Ascending aorta (tissue), 2 donors: Measurements from ENCODE around the gene DIPK1A. TPM values are rescaled to one million over a fixed set of nuclear protein-coding genes. Genes with fewer than 3 reads are reported as not detected.

ENCODE experiments used
- DNase-seq, 2 donors: peaks; one replicate each; pipeline ENCODE4 v3.0.0-alpha.2; 2019; ENCODE audit warnings: low spot score in 2 of 2
- H3K27ac ChIP-seq, 2 donors: fragments of 200-600 bp; sonication (generic); one replicate each; pipeline ENCODE4 v1.5.1; 2016 to 2017; ENCODE audit warnings: mild to moderate bottlenecking in 1 of 2
- H3K27me3 ChIP-seq: fragments of 200-600 bp; sonication (generic); one replicate; pipeline ENCODE4 v1.5.1; 2017
- H3K36me3 ChIP-seq, 2 donors: fragments of 200-600 bp; sonication (generic); one replicate each; pipeline ENCODE4 v1.5.1; 2016
- H3K4me1 ChIP-seq, 2 donors: fragments of 200-600 bp; sonication (generic); one replicate each; pipeline ENCODE4 v1.5.1; 2016 to 2017; ENCODE audit warnings: mild to moderate bottlenecking in 1 of 2
- H3K4me3 ChIP-seq, 2 donors: fragments of 200-600 bp; sonication (generic); one replicate each; pipeline ENCODE4 v1.5.1; 2016 to 2017; ENCODE audit warnings: mild to moderate bottlenecking in 1 of 2
- H3K9me3 ChIP-seq, 2 donors: fragments of 200-600 bp; sonication (generic); one replicate each; pipeline ENCODE4 v1.5.1; 2016
- intact Hi-C: fragments of 100-400 bp; cut with DNase I; formaldehyde crosslinking; loops from one replicate; pipeline ENCODE4 v1.15.1; 2023
- total RNA-seq: library from RNA; depleted of rRNA; stranded (reverse); fragments of >200 nt; gene quantifications from one replicate; pipeline ENCODE4 v1.1.0, GENCODE V29; 2016
- TF ChIP-seq, protein P1 (sequence below), 3 experiments: fragments of 200-600 bp in 2 of 3; fragments of 450-650 bp in 1 of 3; sonication (generic) in 2 of 3; IDR thresholded peaks; one replicate each; pipeline ENCODE4 v1.5.1; 2016 to 2019; ENCODE audit warnings: antibody characterized with exemption in 3 of 3, mild to moderate bottlenecking in 1 of 3, moderate library complexity in 1 of 3

The DIPK1A gene
- total RNA-seq, 1 donor from 2014 or later, result 7.0 TPM

DNA sequence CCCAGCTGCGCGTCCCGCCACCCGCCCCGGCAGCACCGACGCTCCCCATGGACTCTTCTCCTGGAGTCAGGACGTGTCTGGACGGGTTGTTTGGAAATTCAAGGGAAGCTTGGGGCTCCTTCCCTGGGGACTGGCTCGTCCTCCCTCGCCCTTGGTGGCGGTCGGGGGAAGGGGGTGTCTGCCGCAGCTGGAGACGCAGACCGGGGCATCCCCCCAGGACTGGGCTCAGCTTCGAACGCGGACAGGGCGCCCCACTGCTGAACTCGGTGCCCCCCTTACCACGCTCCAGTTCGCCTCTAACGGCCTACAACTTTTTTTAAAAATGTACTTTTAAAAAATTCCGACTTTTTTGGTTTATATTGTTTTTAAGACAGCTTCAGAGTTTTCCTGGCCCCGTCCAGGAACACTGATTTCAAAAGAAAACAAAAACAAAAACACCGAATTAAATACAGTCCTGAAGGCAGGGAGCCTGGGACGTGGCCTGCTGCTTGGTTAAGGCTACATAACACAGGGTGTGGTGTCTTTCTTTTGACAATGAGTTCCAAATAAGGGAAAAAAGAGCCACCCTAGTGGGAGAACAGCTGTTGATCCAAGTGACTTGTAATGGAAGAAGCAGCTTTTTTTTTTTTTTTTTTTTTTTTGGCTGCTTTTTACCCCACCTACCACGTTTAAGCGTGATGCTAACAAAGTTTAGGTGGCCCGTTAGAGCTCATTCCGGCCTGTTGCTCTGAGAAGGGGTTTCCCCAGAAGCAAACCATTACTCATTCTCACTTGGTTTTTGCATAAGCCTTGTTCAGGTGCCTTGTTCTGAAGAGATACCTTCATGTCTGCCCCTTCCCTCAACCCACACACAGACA is 862 bp upstream of the DIPK1A start:
- intact Hi-C loops, result loop anchor here (1.0 to 10.0 kb wide), 6 partner anchors 33 to 883 kb away; partner anchors contain the start of genes CCDC18, MTF2, RPL5 and TMED5
- DNase-seq, result no peak

DNA sequence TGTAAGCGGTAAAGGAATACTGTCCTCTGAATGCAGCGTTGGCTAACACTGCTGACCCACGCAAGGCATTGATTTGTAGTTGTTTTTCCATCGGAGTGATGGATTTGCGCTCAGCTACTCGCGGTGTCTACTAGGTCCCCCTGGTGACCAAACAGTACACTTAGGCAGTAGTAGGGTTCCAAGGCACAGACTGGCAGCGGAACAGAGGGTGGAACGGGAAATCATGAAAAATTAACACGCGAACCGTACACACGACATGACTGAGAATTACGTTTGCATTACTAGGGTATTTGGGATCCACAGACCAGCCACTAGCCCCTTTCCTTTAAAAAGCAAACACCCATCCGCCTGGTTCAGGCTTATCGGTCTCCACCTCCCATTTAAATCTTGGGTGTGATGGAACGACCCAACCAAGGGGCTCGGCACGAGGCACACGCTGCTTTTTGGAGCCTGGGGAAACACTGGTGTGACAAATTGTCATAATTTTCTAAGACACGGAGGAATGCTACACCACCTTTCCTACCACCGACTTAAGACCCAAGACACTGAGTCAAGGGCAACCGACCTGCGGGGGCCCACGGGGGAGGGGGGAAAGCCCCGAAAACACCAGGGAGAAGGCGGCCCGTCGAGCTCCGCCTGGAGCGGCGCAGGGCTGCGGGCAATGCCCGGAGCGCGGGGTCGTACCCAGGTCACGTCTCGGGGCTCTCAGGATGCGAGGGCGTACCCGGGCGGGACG is 699 bp downstream of the DIPK1A start:
- intact Hi-C loops, result loop anchor here (1.0 to 10.0 kb wide), 7 partner anchors 24 to 884 kb away; partner anchors contain the start of genes CCDC18, MTF2, RPL5 and TMED5
- Histone ChIP-seq H3K4me3 (peak overlapping the region; percentile 67 to 92), H3K4me1 (peaks cover 0 to 16% of the 10 kb centered on the region in 2 donors), H3K27me3 (no peaks in the 10 kb centered on the region), H3K36me3 (no peaks in the 10 kb centered on the region), H3K9me3 (no peaks in the 10 kb centered on the region), H3K27ac (peak overlapping the region; percentile 92 to 98)
- peak; percentile 33 to 83 for DNase-seq
- TF ChIP-seq, protein P1, sequence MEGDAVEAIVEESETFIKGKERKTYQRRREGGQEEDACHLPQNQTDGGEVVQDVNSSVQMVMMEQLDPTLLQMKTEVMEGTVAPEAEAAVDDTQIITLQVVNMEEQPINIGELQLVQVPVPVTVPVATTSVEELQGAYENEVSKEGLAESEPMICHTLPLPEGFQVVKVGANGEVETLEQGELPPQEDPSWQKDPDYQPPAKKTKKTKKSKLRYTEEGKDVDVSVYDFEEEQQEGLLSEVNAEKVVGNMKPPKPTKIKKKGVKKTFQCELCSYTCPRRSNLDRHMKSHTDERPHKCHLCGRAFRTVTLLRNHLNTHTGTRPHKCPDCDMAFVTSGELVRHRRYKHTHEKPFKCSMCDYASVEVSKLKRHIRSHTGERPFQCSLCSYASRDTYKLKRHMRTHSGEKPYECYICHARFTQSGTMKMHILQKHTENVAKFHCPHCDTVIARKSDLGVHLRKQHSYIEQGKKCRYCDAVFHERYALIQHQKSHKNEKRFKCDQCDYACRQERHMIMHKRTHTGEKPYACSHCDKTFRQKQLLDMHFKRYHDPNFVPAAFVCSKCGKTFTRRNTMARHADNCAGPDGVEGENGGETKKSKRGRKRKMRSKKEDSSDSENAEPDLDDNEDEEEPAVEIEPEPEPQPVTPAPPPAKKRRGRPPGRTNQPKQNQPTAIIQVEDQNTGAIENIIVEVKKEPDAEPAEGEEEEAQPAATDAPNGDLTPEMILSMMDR (IDR thresholded peaks at IDR 0.05), result peak; percentile 64 to 75 (median 71)

More for the DNA sequence above, 862 bp upstream of the DIPK1A start:
- TF ChIP-seq, protein P1 (IDR thresholded peaks at IDR 0.05), result no peak
- Histone ChIP-seq H3K4me1 (peaks cover 0 to 6% of the 10 kb centered on the region in 2 donors), H3K27ac (peak overlapping the region; percentile 92 to 98), H3K27me3 (no peaks in the 10 kb centered on the region), H3K9me3 (no peaks in the 10 kb centered on the region), H3K36me3 (no peaks in the 10 kb centered on the region), H3K4me3 (peak overlapping the region; percentile 67 to 92)

DNA sequence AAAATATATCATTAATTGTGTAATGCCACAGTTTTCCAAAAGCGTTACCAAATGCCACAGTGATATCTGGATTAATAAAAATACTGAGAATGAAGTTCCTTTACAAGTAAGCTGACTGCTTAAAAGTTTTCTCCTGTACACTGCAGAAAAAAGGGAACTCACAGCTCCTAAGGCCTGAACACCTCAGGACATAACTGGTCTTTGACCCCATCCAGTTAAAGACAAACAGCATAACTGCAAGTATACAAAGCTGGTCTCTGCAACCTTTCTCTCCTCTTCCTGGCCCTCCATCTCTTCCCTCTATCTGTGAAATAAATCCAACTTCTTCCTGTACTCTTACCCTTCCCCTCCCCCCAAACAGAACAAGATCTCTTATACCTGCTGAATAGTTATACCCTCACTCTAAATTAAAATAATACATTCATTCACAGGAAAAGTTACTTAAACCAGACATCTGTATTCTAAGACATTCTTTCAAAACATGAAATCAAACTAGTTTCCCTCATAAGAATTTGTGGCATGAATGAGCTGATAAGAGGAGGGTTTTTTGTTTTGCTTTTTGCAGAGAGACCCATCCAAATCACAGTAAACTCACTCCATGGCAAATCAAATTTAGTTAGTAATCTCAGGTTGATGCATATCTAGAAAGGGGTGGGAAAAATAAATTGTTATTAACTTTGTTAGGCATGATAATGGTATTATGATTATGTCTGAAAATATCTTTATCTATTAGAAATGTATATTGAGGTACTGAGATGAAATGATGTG is 2.9 kb downstream of the DIPK1A start:
- Histone ChIP-seq H3K4me1 (peaks cover 0 to 19% of the 10 kb centered on the region in 2 donors), H3K9me3 (no peaks in the 10 kb centered on the region), H3K27ac (peak overlapping the region in 1 of 2 donors; percentile 98), H3K36me3 (no peaks in the 10 kb centered on the region), H3K27me3 (no peaks in the 10 kb centered on the region), H3K4me3 (no peak overlapping the region)
- TF ChIP-seq, protein P1 (IDR thresholded peaks at IDR 0.05), result no peak
- intact Hi-C loops, result no loop called here
- no peak for DNase-seq

DNA sequence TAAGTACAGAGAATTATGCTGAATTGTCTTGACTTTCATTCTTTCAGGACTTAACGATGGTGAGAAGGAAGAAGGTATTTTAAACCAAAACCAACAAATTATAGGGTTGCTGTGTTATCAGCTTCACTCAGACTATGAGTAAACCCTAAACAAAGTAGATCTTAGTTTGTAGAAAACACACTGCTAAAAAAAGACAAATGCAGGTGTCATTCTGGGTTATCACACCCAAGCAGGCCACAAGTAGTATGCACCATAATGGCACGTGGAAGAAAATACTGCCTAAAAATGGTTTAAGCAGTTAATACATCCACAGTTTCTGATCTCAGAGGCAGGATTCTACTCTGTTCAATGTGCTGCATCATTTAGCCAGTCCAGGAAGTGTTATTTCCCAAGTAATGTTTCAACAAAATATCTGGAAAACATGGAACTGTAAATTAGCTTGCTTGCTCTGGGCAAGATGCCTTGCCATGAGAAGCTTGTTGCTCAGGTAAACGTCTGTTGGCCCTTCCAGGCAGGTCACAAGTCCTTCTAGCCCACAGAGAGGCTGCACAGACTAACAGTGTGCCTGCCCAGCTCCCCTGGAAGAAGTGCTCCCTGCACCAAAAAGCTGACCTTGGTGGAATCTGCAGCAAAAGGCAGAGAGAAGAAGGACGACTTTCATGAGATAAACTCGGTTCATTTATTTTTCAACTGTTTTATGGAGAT is 4.1 kb downstream of the DIPK1A start:
- no peak for DNase-seq
- intact Hi-C loops, result no loop called here
- TF ChIP-seq, protein P1 (IDR thresholded peaks at IDR 0.05), result no peak
- H3K4me1 ChIP-seq, result peaks cover 0 to 21% of the 10 kb centered on the region in 2 donors
- no peak overlapping the region for H3K4me3 ChIP-seq
- H3K36me3 ChIP-seq, result no peaks in the 10 kb centered on the region
- H3K27ac ChIP-seq, result peak overlapping the region; percentile 6 to 42
- no peaks in the 10 kb centered on the region for H3K27me3 ChIP-seq
- no peaks in the 10 kb centered on the region for H3K9me3 ChIP-seq
